HG03064 (cell line): ENCODE measurements around the gene MAP2K5.

Experiments used
- ATAC-seq: cut with Tn5 transposase; IDR thresholded peaks from one replicate; pipeline ENCODE4 v1.9.1; 2021; ENCODE audit warnings: low read depth; ENCODE audit not compliant: unreplicated experiment

The MAP2K5 gene

GRCh38 chr15:67796196-67797127 is 254.0 kb downstream of the MAP2K5 start:
- ATAC-seq, result no peak

GRCh38 chr15:67799801-67800205 is 257.3 kb downstream of the MAP2K5 start:
- ATAC-seq, result no peak

- ATAC-seq, result no peak
Measured at GRCh38 chr15:67801142-67801541, 258.6 kb downstream of the MAP2K5 start.

- no peak for ATAC-seq
Measured at GRCh38 chr15:67801926-67802914, 259.7 kb downstream of the MAP2K5 start.

GRCh38 chr15:67803299-67803698 is 260.8 kb downstream of the MAP2K5 start:
- ATAC-seq, result no peak

GRCh38 chr15:67803996-67804843 is 261.7 kb downstream of the MAP2K5 start:
- no peak for ATAC-seq

GRCh38 chr15:67805008-67805665 is 262.6 kb downstream of the MAP2K5 start:
- ATAC-seq, result no peak

GRCh38 chr15:67805666-67806516 is 263.4 kb downstream of the MAP2K5 start:
- ATAC-seq, result no peak

GRCh38 chr15:67806536-67806935 is 264.0 kb downstream of the MAP2K5 start:
- no peak for ATAC-seq

- no peak for ATAC-seq
Measured at GRCh38 chr15:67807141-67807540, 264.6 kb downstream of the MAP2K5 start.

GRCh38 chr15:67807836-67808235 is 265.3 kb downstream of the MAP2K5 start:
- ATAC-seq, result no peak

GRCh38 chr15:67808821-67809220 is 266.3 kb downstream of the MAP2K5 start:
- no peak for ATAC-seq

GRCh38 chr15:67809441-67809840 is 266.9 kb downstream of the MAP2K5 start:
- no peak for ATAC-seq

GRCh38 chr15:67809866-67810265 is 267.4 kb downstream of the MAP2K5 start:
- no peak for ATAC-seq

- no peak for ATAC-seq
Measured at GRCh38 chr15:67812241-67812644, 269.7 kb downstream of the MAP2K5 start.

GRCh38 chr15:67813104-67813634 is 270.7 kb downstream of the MAP2K5 start:
- ATAC-seq, result no peak

- ATAC-seq, result no peak
Measured at GRCh38 chr15:67815036-67815592, 272.6 kb downstream of the MAP2K5 start.

- no peak for ATAC-seq
Measured at GRCh38 chr15:67816668-67817067, 274.2 kb downstream of the MAP2K5 start.
